ENCODE data around the gene ERBB4.

DNA sequence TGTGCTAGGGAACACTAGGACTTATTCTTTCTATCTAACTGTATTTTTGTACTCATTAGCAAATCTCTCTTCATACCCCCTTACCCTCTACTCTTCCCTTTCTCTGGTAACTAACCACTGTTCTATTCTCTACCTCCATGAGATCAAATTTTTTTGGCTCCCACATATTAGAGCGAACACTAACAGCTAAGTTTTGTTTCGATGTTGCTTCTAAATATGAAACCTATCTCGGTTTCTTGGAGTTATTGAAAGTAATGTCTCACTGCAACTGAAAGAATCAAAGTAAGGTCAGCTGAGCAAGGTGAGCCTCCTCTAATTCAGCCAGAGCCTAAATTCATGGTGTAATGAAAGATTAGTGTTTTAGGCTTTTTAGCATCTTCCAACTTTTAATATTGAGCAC is 1024.6 kb downstream of the ERBB4 start:
- TF ChIP-seq EZH2 (IDR thresholded peaks at IDR 0.05; ENCODE audit: insufficient read depth, low read length) = no peak
- TF ChIP-seq, protein P1, sequence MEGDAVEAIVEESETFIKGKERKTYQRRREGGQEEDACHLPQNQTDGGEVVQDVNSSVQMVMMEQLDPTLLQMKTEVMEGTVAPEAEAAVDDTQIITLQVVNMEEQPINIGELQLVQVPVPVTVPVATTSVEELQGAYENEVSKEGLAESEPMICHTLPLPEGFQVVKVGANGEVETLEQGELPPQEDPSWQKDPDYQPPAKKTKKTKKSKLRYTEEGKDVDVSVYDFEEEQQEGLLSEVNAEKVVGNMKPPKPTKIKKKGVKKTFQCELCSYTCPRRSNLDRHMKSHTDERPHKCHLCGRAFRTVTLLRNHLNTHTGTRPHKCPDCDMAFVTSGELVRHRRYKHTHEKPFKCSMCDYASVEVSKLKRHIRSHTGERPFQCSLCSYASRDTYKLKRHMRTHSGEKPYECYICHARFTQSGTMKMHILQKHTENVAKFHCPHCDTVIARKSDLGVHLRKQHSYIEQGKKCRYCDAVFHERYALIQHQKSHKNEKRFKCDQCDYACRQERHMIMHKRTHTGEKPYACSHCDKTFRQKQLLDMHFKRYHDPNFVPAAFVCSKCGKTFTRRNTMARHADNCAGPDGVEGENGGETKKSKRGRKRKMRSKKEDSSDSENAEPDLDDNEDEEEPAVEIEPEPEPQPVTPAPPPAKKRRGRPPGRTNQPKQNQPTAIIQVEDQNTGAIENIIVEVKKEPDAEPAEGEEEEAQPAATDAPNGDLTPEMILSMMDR (IDR thresholded peaks at IDR 0.05; ENCODE audit: insufficient read depth, low read depth, low read length) = no peak

Measured in astrocyte (in vitro differentiated cells and primary cell).